ENCODE measurements around the gene LAMA1.

Gene LAMA1

GRCh38 chr18:7071600-7071999, 46.0 kb downstream of the LAMA1 start:
- POLR2A ChIA-PET (ENCODE audit: low non-redundant PET), result no interaction called here
- no peak for TF ChIP-seq CTCF (conservative IDR thresholded peaks at IDR 0.05; ENCODE audit: low read depth)
- no peak for DNase-seq (ENCODE audit: low spot score)
- no peak overlapping the region for H3K27ac ChIP-seq
- CTCF ChIA-PET, result interaction anchor here (0.6 kb wide), 1 partner anchor 58 kb away, joined by 5 read pairs; no protein-coding TSS in a partner anchor

- no peak for TF ChIP-seq CTCF (conservative IDR thresholded peaks at IDR 0.05; ENCODE audit: low read depth)
- ChIA-PET POLR2A (ENCODE audit: low non-redundant PET) (no interaction called here), CTCF (interaction anchor here (1.3 kb wide), 1 partner anchor 32 kb away, joined by 4 read pairs; no protein-coding TSS in a partner anchor)
- H3K27ac ChIP-seq, result no peak overlapping the region
- DNase-seq (ENCODE audit: low spot score), result no peak
These were observed 47.1 kb downstream of the LAMA1 start for GRCh38 chr18:7070466-7070865.

- DNase-seq (ENCODE audit: low spot score), result no peak
- ChIA-PET CTCF (interaction anchor here (0.9 to 1.3 kb wide), 2 partner anchors 10 to 31 kb away, joined by 3 to 4 read pairs; no protein-coding TSS in a partner anchor), POLR2A (ENCODE audit: low non-redundant PET) (no interaction called here)
- no peak for TF ChIP-seq CTCF (conservative IDR thresholded peaks at IDR 0.05; ENCODE audit: low read depth)
- H3K27ac ChIP-seq, result no peak overlapping the region
These were observed 48.6 kb downstream of the LAMA1 start for GRCh38 chr18:7068871-7069590.

GRCh38 chr18:7066965-7067555, 50.5 kb downstream of the LAMA1 start:
- no peak overlapping the region for H3K27ac ChIP-seq
- ChIA-PET POLR2A (ENCODE audit: low non-redundant PET) (no interaction called here), CTCF (no interaction called here)
- no peak for DNase-seq (ENCODE audit: low spot score)
- no peak for TF ChIP-seq CTCF (conservative IDR thresholded peaks at IDR 0.05; ENCODE audit: low read depth)

GRCh38 chr18:7065736-7066135, 51.9 kb downstream of the LAMA1 start:
- CTCF ChIA-PET, result no interaction called here
- POLR2A ChIA-PET (ENCODE audit: low non-redundant PET), result no interaction called here
- TF ChIP-seq CTCF (conservative IDR thresholded peaks at IDR 0.05; ENCODE audit: low read depth), result no peak
- H3K27ac ChIP-seq, result no peak overlapping the region
- no peak for DNase-seq (ENCODE audit: low spot score)

- CTCF ChIA-PET, result no interaction called here
These were observed 53.3 kb downstream of the LAMA1 start for GRCh38 chr18:7064346-7064745.

More at GRCh38 chr18:7064346-7064745, 53.3 kb downstream of the LAMA1 start:
- POLR2A ChIA-PET (ENCODE audit: low non-redundant PET), result no interaction called here
- DNase-seq (ENCODE audit: low spot score), result no peak
- no peak overlapping the region for H3K27ac ChIP-seq
- no peak for TF ChIP-seq CTCF (conservative IDR thresholded peaks at IDR 0.05; ENCODE audit: low read depth)

Data from RWPE1 (cell line).